Sigmoid colon (tissue), 7 donors: ENCODE results near the gene S100A7. TPM values are rescaled to one million over a fixed set of nuclear protein-coding genes. Genes with fewer than 3 reads are reported as not detected.

Source experiments
- DNase-seq: peaks from one replicate; pipeline ENCODE4 v3.0.0-alpha.2; 2019
- H3K27ac ChIP-seq, 4 donors: fragments of 200-600 bp; sonication (generic); one replicate each; pipeline ENCODE4 v1.5.1; 2016 to 2019; ENCODE audit warnings: mild to moderate bottlenecking in 1 of 4
- H3K27me3 ChIP-seq, 3 donors: fragments of 200-600 bp; sonication (generic); one replicate each; pipeline ENCODE4 v1.5.1; 2019; ENCODE audit warnings: mild to moderate bottlenecking in 1 of 3
- H3K36me3 ChIP-seq, 4 donors: fragments of 200-600 bp; sonication (generic); one replicate each; pipeline ENCODE4 v1.5.1; 2016 to 2019
- H3K4me1 ChIP-seq, 4 donors: fragments of 200-600 bp; sonication (generic); one replicate each; pipeline ENCODE4 v1.5.1; 2017 to 2019
- H3K4me3 ChIP-seq, 4 donors: fragments of 200-600 bp; sonication (generic); one replicate each; pipeline ENCODE4 v1.5.1; 2017 to 2019; ENCODE audit warnings: mild to moderate bottlenecking in 2 of 4, moderate library complexity in 1 of 4
- H3K9me3 ChIP-seq, 4 donors: fragments of 200-600 bp in 3 of 4; sonication (generic) in 3 of 4; one replicate each; pipeline versions ENCODE4 v1.5.1 to v1.6.1; 2013 to 2019
- CTCF ChIP-seq, 4 experiments: fragments of 450-650 bp in 3 of 4; fragments of 200-600 bp in 1 of 4; IDR thresholded peaks; one replicate each; pipeline ENCODE4 v1.5.1; 2016 to 2019; ENCODE audit warnings: antibody characterized with exemption in 4 of 4, mild to moderate bottlenecking in 3 of 4, moderate library complexity in 2 of 4
- EP300 ChIP-seq, 4 donors: sonication (generic); formaldehyde crosslinking; IDR thresholded peaks; one replicate each; pipeline ENCODE4 v1.6.1; 2017; ENCODE audit warnings: antibody characterized with exemption in 4 of 4
- POLR2A ChIP-seq, 2 donors: fragments of 450-650 bp; IDR thresholded peaks; one replicate each; pipeline ENCODE4 v1.6.1; 2016; ENCODE audit warnings: antibody characterized with exemption in 2 of 2, mild to moderate bottlenecking in 2 of 2, moderate library complexity in 2 of 2
- POLR2AphosphoS5 ChIP-seq, 4 donors: sonication (generic); formaldehyde crosslinking; IDR thresholded peaks; one replicate each; pipeline ENCODE4 v1.6.1; 2017; ENCODE audit warnings: antibody characterized with exemption in 4 of 4
- WGBS, 2 donors: extraction: QIAGEN DNeasy Blood & Tissue Kit; methylation state at CpG; one replicate each; pipeline ENCODE4 v1.1.7; 2013; 5-methylcytosine and 5-hydroxymethylcytosine counted together
- intact Hi-C: fragments of 100-400 bp; cut with DNase I; formaldehyde crosslinking; loops from one replicate; pipeline ENCODE4 v1.15.1; 2023
- polyA plus RNA-seq, 3 donors: library from polyadenylated mRNA; stranded (reverse); fragments of 200-250 nt; gene quantifications; one replicate each; pipeline ENCODE4 v1.2.3, GENCODE V29; 2013
- total RNA-seq, 4 donors: library from RNA; depleted of rRNA; stranded (reverse); fragments of >200 nt; gene quantifications; one replicate each; pipeline ENCODE4 v1.1.0, GENCODE V29; 2016
- donor health status: healthy with polysubstance abuse.
- donor health status: Bipolar disorder and iron deficiency.
- donor health status: healthy.

S100A7 gene
- total and polyA plus RNA-seq, 7 donors = not detected

GRCh38 chr1:153487707-153488106, 27.3 kb upstream of the S100A7 start:
- Histone ChIP-seq H3K27ac (peak overlapping the region in 1 of 4 donors; percentile 84), H3K9me3 (no peaks in the 10 kb centered on the region), H3K36me3 (no peaks in the 10 kb centered on the region), H3K4me3 (no peak overlapping the region), H3K27me3 (no peaks in the 10 kb centered on the region), H3K4me1 (peaks cover 0 to 36% (median 27%) of the 10 kb centered on the region in 4 donors)
- intact Hi-C loops = no loop called here
- WGBS, 2 donors = 94 to 97% methylated on average over 2 of the region's 2 CpGs
- no peak for TF ChIP-seq POLR2A (IDR thresholded peaks at IDR 0.05)
- no peak for TF ChIP-seq CTCF (IDR thresholded peaks at IDR 0.05)
- no peak for TF ChIP-seq POLR2AphosphoS5 (IDR thresholded peaks at IDR 0.05)
- no peak for TF ChIP-seq EP300 (IDR thresholded peaks at IDR 0.05)
- no peak for DNase-seq

- Histone ChIP-seq H3K9me3 (no peaks in the 10 kb centered on the region), H3K4me1 (peaks cover 0 to 31% (median 21%) of the 10 kb centered on the region in 4 donors), H3K4me3 (no peak overlapping the region), H3K36me3 (no peaks in the 10 kb centered on the region), H3K27ac (no peak overlapping the region), H3K27me3 (no peaks in the 10 kb centered on the region)
- TF ChIP-seq CTCF (IDR thresholded peaks at IDR 0.05) = no peak
- TF ChIP-seq POLR2AphosphoS5 (IDR thresholded peaks at IDR 0.05) = no peak
- no peak for TF ChIP-seq EP300 (IDR thresholded peaks at IDR 0.05)
- no peak for TF ChIP-seq POLR2A (IDR thresholded peaks at IDR 0.05)
- WGBS, 2 donors = 60 to 66% methylated on average over 2 of the region's 2 CpGs
- no peak for DNase-seq
- intact Hi-C loops = no loop called here
These were observed 25.4 kb upstream of the S100A7 start for GRCh38 chr1:153485863-153486262.

GRCh38 chr1:153483776-153484175, 23.3 kb upstream of the S100A7 start:
- no peaks in the 10 kb centered on the region for H3K9me3 ChIP-seq
- peaks cover 0 to 12% (median 8%) of the 10 kb centered on the region in 4 donors for H3K4me1 ChIP-seq
- no peaks in the 10 kb centered on the region for H3K36me3 ChIP-seq
- 11 to 29% methylated on average over 6 of the region's 6 CpGs for WGBS, 2 donors
- TF ChIP-seq CTCF (IDR thresholded peaks at IDR 0.05) = no peak
- no peak for TF ChIP-seq POLR2A (IDR thresholded peaks at IDR 0.05)
- intact Hi-C loops = no loop called here
- DNase-seq = no peak
- H3K4me3 ChIP-seq = no peak overlapping the region
- H3K27me3 ChIP-seq = no peaks in the 10 kb centered on the region
- H3K27ac ChIP-seq = no peak overlapping the region

- WGBS, 2 donors = 62 to 69% methylated on average over 2 of the region's 2 CpGs
- Histone ChIP-seq H3K9me3 (no peaks in the 10 kb centered on the region), H3K27me3 (no peaks in the 10 kb centered on the region), H3K36me3 (no peaks in the 10 kb centered on the region), H3K4me3 (no peak overlapping the region), H3K27ac (peak overlapping the region in 1 of 4 donors; percentile 39), H3K4me1 (peaks cover 0 to 7% (median 2%) of the 10 kb centered on the region in 4 donors)
- no peak for DNase-seq
- TF ChIP-seq EP300 (IDR thresholded peaks at IDR 0.05) (no peak), POLR2AphosphoS5 (IDR thresholded peaks at IDR 0.05) (peak in 2 of 4 donors; percentile 27 to 55)
- intact Hi-C loops = no loop called here
These were observed 20.7 kb upstream of the S100A7 start for GRCh38 chr1:153481124-153481523.

- intact Hi-C loops = no loop called here
- Histone ChIP-seq H3K27me3 (no peaks in the 10 kb centered on the region), H3K9me3 (no peaks in the 10 kb centered on the region), H3K4me1 (peaks cover 0 to 3% (median 0%) of the 10 kb centered on the region in 4 donors), H3K27ac (no peak overlapping the region), H3K36me3 (no peaks in the 10 kb centered on the region), H3K4me3 (no peak overlapping the region)
- 34 to 54% methylated on average over 4 of the region's 4 CpGs for WGBS, 2 donors
- no peak for TF ChIP-seq CTCF (IDR thresholded peaks at IDR 0.05)
- TF ChIP-seq EP300 (IDR thresholded peaks at IDR 0.05) = no peak
- no peak for TF ChIP-seq POLR2A (IDR thresholded peaks at IDR 0.05)
- no peak for TF ChIP-seq POLR2AphosphoS5 (IDR thresholded peaks at IDR 0.05)
- DNase-seq = no peak
These were observed 18.5 kb upstream of the S100A7 start for GRCh38 chr1:153478692-153479618.
